ENCODE data around the gene ZNF302.
"Not testable (repeated sequence)": the region's sequence is repeated elsewhere in the genome, so short reads cannot be mapped to it uniquely, and the experiment has no call there.

The ZNF302 gene

GRCh38 chr19:34671972-34672371, 5.5 kb upstream of the ZNF302 start:
- DNase-seq (ENCODE audit: low read depth in 2 of 2) = no peak

GRCh38 chr19:34673590-34673989, 3.9 kb upstream of the ZNF302 start:
- no peak for DNase-seq (ENCODE audit: low read depth in 2 of 2)

GRCh38 chr19:34675250-34675649, 2.2 kb upstream of the ZNF302 start:
- no peak for DNase-seq (ENCODE audit: low read depth in 2 of 2)

GRCh38 chr19:34675919-34676318, 1.6 kb upstream of the ZNF302 start:
- no peak for DNase-seq (ENCODE audit: low read depth in 2 of 2)

GRCh38 chr19:34676697-34677385, 637 bp upstream of the ZNF302 start, which contains the start of gene SCGB2B2:
SCGB2B2 (minus strand) TSS chr19:34677159; CDS start chr19:34594563, 82,596 bp downstream.
- DNase-seq (ENCODE audit: low read depth in 2 of 2) = peak in 1 of 2 donors; percentile 33

GRCh38 chr19:34678085-34678412, 571 bp downstream of the ZNF302 start:
- DNase-seq (ENCODE audit: low read depth in 2 of 2) = no peak

- DNase-seq (ENCODE audit: low read depth in 2 of 2) = no peak
These were observed 943 bp downstream of the ZNF302 start for GRCh38 chr19:34678421-34678820.

- no peak for DNase-seq (ENCODE audit: low read depth in 2 of 2)
These were observed 4.0 kb downstream of the ZNF302 start for GRCh38 chr19:34681478-34681877.

GRCh38 chr19:34685266-34685665, 7.8 kb downstream of the ZNF302 start:
- not testable (repeated sequence) for DNase-seq (ENCODE audit: low read depth in 2 of 2)

GRCh38 chr19:34686455-34686854, 9.0 kb downstream of the ZNF302 start:
- DNase-seq (ENCODE audit: low read depth in 2 of 2) = no peak

GRCh38 chr19:34687348-34687747, 9.9 kb downstream of the ZNF302 start:
- no peak for DNase-seq (ENCODE audit: low read depth in 2 of 2)

- DNase-seq (ENCODE audit: low read depth in 2 of 2) = no peak
These were observed 11.1 kb downstream of the ZNF302 start for GRCh38 chr19:34688592-34688991.

GRCh38 chr19:34690372-34690771, 12.9 kb downstream of the ZNF302 start:
- no peak for DNase-seq (ENCODE audit: low read depth in 2 of 2)

GRCh38 chr19:34692549-34692948, 15.1 kb downstream of the ZNF302 start:
- no peak for DNase-seq (ENCODE audit: low read depth in 2 of 2)

GRCh38 chr19:34707661-34708060, 30.2 kb downstream of the ZNF302 start:
- DNase-seq (ENCODE audit: low read depth in 2 of 2) = no peak

- DNase-seq (ENCODE audit: low read depth in 2 of 2) = no peak
These were observed 34.4 kb downstream of the ZNF302 start for GRCh38 chr19:34711890-34712289.

GRCh38 chr19:34712395-34713261, 35.1 kb downstream of the ZNF302 start:
- peak in 1 of 2 donors; percentile 9 for DNase-seq (ENCODE audit: low read depth in 2 of 2)

GRCh38 chr19:34713262-34713637, 35.8 kb downstream of the ZNF302 start:
- no peak for DNase-seq (ENCODE audit: low read depth in 2 of 2)

- DNase-seq (ENCODE audit: low read depth in 2 of 2) = no peak
These were observed 37.9 kb downstream of the ZNF302 start for GRCh38 chr19:34715357-34715756.

GRCh38 chr19:34722353-34722752, 44.9 kb downstream of the ZNF302 start:
- no peak for DNase-seq (ENCODE audit: low read depth in 2 of 2)

- DNase-seq (ENCODE audit: low read depth in 2 of 2) = no peak
These were observed 47.9 kb downstream of the ZNF302 start for GRCh38 chr19:34725400-34725799.

- DNase-seq (ENCODE audit: low read depth in 2 of 2) = no peak
These were observed 53.7 kb downstream of the ZNF302 start for GRCh38 chr19:34731019-34731829.
